KOPT-K1 (cell line): ENCODE results near the gene SNCB.

Experiments used
- H3K27ac ChIP-seq: fragments of 200-600 bp; sonication (generic); 2 replicates; pipeline ENCODE4 v1.5.1; 2016; ENCODE audit warnings: antibody characterized with exemption, mild to moderate bottlenecking, low read depth, low read length; ENCODE audit not compliant: poor library complexity, severe bottlenecking
- H3K36me3 ChIP-seq: fragments of 200-600 bp; sonication (generic); 2 replicates; pipeline ENCODE4 v1.5.1; 2017; ENCODE audit warnings: antibody characterized with exemption, mild to moderate bottlenecking, low read length, moderate library complexity; ENCODE audit not compliant: insufficient read depth
- H3K9me3 ChIP-seq: fragments of 200-600 bp; sonication (generic); 2 replicates; pipeline ENCODE4 v1.5.1; 2017; ENCODE audit warnings: antibody characterized with exemption, low read length, mild to moderate bottlenecking; ENCODE audit not compliant: insufficient read depth, poor library complexity, severe bottlenecking

Gene SNCB

GRCh38 chr5:176642675-176643490, 12.5 kb upstream of the SNCB start:
- Histone ChIP-seq H3K36me3 (no peaks in the 10 kb centered on the region), H3K27ac (no peak overlapping the region), H3K9me3 (no peaks in the 10 kb centered on the region)

GRCh38 chr5:176640616-176641015, 10.3 kb upstream of the SNCB start:
- no peak overlapping the region for H3K27ac ChIP-seq
- H3K9me3 ChIP-seq, result no peaks in the 10 kb centered on the region
- no peaks in the 10 kb centered on the region for H3K36me3 ChIP-seq

- Histone ChIP-seq H3K9me3 (no peaks in the 10 kb centered on the region), H3K27ac (no peak overlapping the region), H3K36me3 (no peaks in the 10 kb centered on the region)
These were observed 9.6 kb upstream of the SNCB start for GRCh38 chr5:176639981-176640380.

DNA sequence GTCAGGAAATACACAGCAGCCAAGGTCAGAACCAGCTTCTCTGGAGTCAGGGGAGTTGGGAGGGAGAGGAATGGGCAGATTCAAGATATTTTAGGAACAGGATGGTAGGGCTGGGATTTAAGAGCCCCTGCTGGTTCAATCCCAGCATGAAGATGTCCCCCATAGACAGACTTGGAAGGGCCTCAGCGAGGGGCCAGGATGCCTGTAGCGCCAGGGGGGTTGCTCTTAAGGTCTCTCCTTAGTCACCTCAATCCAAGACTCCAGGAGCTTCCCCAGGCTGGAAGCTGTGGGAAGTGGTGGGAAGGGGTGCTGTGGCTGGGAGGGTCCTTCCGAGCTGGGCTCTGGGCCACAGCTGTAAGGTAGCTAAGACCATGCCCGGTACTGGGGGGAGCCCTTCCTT, 8.9 kb upstream of the SNCB start:
- H3K27ac ChIP-seq, result no peak overlapping the region
- H3K36me3 ChIP-seq, result no peaks in the 10 kb centered on the region
- no peaks in the 10 kb centered on the region for H3K9me3 ChIP-seq

GRCh38 chr5:176638437-176638836, 8.1 kb upstream of the SNCB start:
- Histone ChIP-seq H3K27ac (no peak overlapping the region), H3K9me3 (no peaks in the 10 kb centered on the region), H3K36me3 (no peaks in the 10 kb centered on the region)

DNA sequence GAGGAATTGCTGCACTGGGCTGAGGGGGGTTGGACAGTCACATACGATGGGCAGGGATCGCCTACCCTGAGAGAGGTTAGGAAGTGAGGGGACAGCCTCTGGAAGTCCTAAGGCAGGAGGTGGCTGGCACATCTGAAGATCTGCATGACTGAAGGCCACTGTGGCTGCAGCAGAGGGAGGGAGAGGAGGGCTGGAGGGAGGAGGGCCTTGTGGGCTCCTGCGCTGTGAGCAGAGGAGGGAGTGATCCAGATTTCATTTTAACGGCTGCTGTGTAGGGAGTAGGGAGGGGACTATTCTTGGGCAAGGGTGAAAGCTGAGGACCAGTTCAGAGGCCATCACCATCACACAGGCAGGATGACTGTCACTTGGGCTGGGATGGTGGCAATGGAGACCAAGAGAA, 7.2 kb upstream of the SNCB start:
- Histone ChIP-seq H3K36me3 (no peaks in the 10 kb centered on the region), H3K9me3 (no peaks in the 10 kb centered on the region), H3K27ac (no peak overlapping the region)

- Histone ChIP-seq H3K36me3 (no peaks in the 10 kb centered on the region), H3K27ac (no peak overlapping the region), H3K9me3 (no peaks in the 10 kb centered on the region)
These were observed 6.1 kb upstream of the SNCB start for GRCh38 chr5:176636426-176636825.

DNA sequence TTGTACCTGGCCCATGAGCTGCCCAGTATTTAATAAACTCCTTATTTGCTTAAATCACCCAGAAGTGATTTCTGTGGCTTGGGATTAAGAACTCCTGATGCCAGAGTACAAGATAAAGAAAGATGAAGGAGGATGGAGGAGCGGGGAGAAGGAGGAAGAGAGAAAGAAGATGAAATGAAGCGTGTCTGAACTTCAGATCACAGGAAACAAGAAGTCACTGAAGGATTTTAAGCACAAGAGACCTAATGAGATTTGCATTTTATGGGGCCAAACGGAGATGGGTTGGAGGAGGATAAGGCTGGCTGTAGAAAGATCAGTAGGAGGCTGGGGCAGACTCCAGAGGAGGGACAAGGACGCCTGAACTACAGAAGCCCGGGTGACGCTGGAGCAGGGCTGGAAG, 3.3 kb upstream of the SNCB start:
- Histone ChIP-seq H3K36me3 (no peaks in the 10 kb centered on the region), H3K9me3 (no peaks in the 10 kb centered on the region), H3K27ac (no peak overlapping the region)

- Histone ChIP-seq H3K27ac (no peak overlapping the region), H3K9me3 (no peaks in the 10 kb centered on the region), H3K36me3 (no peaks in the 10 kb centered on the region)
These were observed 2.4 kb upstream of the SNCB start for GRCh38 chr5:176632745-176633144.

DNA sequence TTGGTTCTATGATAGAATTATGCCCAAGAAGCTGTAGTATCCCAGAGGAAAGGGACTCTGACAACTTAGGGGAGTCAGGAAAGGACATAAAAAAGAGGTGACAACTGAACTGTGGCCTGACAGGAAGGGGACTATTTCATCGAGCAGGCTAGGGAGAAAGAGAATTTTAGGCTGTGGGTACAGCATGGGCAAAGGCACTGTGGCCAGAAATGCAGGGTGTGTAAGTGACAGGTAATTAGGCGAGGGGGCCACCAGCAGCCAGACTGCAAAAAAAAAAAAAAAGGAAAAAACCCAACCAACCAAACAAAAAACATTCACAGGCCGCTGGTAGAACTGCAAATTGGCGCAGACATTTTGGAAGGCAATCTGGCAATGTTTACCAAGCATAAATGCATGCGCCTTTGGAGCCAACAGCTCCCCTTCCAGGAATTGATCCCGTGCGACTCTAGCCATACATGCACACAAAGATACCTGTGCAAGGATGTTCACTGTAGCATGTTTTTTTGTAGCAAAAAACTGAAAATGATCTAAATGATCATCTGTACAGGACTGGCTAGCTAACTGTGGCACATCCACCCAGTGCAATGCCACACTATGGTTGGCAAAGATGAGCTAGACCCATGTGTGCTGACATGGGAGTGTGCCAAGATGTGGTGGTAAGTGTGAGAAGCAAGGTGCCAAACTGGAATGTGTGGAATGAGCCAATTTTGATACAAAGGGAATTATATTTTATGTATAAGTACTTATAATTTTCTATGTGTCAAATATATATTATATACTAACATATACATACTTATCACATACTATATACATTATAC, 1.3 kb upstream of the SNCB start:
- Histone ChIP-seq H3K9me3 (no peaks in the 10 kb centered on the region), H3K27ac (no peak overlapping the region), H3K36me3 (no peaks in the 10 kb centered on the region)

GRCh38 chr5:176630681-176631222, 418 bp upstream of the SNCB start:
- no peaks in the 10 kb centered on the region for H3K36me3 ChIP-seq
- H3K9me3 ChIP-seq, result no peaks in the 10 kb centered on the region
- H3K27ac ChIP-seq, result no peak overlapping the region

GRCh38 chr5:176629317-176629852, 949 bp downstream of the SNCB start:
- no peaks in the 10 kb centered on the region for H3K36me3 ChIP-seq
- no peak overlapping the region for H3K27ac ChIP-seq
- no peaks in the 10 kb centered on the region for H3K9me3 ChIP-seq

DNA sequence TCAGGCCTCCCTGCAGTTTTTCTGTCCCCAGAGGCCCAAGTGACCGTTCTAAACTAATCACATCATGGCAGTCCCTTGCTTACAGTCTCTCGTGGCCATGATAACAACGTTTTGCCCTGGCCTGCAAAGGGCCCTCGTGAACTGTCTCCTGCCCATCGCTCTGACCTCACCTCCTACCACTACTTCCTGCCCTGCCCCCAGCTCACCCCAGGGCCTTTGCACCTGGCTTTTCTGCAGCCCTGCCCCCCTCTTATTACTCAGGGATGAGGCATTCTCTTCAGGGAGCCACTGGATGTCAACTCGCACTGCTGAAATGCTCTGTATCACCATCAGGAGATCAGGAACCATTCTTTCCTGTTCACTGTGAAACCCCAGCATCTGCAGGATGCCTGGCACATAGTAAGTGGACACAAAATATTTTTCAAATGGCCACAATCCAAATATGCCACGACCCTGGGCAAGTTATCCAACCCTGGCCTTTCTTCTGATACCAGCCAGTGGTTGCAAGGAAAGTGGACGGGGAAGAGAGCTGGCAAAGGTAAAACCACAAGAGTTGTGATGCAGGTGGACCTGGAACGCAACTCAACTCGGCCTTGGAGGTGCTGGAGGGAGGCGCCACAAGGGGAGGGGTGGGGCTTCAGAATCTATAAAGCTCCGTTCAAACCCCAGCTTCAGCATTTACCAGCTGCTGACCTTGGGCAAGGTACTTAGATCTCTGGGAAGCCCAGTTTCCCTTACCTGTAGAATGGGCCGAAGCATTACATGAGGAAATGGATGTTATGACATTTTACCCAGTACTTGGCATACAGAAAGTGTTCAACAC, 1.7 kb downstream of the SNCB start:
- Histone ChIP-seq H3K27ac (no peak overlapping the region), H3K36me3 (no peaks in the 10 kb centered on the region), H3K9me3 (no peaks in the 10 kb centered on the region)

- Histone ChIP-seq H3K9me3 (no peaks in the 10 kb centered on the region), H3K36me3 (no peaks in the 10 kb centered on the region), H3K27ac (no peak overlapping the region)
These were observed 2.8 kb downstream of the SNCB start for GRCh38 chr5:176627582-176627981.

DNA sequence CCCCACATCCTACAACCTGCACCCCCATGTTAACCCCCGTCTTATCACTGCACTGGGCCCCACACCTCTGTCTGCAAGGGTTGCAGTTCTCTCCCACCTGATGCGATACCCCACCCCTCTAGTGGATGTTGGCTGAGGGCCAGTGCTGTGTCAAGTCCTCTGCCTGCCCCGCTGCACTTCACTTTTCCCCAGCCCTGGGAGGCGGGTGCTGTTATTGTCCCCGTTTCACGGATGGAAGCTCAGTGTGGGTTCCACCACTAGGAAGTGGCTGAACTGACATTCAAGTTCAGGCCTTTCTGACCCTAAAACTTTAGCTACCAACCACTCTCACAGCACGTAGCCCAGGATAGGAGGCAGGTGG, 3.5 kb downstream of the SNCB start:
- Histone ChIP-seq H3K9me3 (no peaks in the 10 kb centered on the region), H3K36me3 (no peaks in the 10 kb centered on the region), H3K27ac (no peak overlapping the region)
